ENCODE measurements around the gene KRTAP3-3.
"Not testable (repeated sequence)": the region's sequence is repeated elsewhere in the genome, so short reads cannot be mapped to it uniquely, and the experiment has no call there.

KRTAP3-3 gene

GRCh38 chr17:40993839-40994238 is at the start of gene KRTAP3-3:
Gene KRTAP3-3, minus strand, starts transcription at chr17:40994164. Its CDS starts 67 bp downstream, at chr17:40994097.
- DNase-seq (ENCODE audit: low spot score): no peak

- DNase-seq (ENCODE audit: low spot score): no peak
These were observed 49.0 kb upstream of the KRTAP3-3 start for GRCh38 chr17:41042953-41043352.

DNA sequence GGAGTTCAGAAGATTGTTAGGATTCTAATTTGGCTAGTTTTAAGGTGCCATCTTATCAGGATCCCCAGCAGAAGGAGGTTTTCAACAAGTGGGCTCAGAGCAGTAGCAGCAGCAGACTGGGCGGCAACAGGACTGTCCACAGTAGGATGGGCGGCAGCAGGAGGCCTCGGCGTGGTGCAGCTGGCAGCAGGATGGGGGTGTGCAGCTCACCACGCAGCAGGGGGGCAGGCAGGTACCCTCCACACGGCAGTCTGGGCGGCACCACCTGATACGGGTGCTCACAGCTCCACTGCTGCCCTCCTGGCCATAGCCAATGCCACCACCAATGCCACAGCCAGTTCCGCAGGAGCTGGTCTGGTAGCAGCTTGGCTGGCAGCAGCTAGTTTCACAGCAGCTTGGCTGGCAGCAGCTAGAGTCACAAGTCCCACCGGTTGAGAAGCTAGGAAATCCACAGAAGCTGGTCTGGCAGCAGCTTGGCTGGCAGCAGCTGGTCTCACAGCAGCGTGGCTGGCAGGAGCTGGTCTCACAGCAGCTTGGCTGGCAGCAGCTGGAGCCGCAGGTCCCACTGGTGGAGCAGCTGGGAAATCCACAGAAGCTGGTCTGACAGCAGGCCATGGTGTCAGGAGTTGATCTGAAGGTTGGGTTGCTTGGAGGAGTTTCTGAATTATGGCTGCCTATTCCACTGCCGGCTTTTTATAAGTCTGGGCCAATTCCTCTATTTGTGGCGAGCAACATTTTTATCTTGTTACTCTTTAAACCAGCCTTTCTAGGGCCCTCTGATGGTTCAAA is 47.0 kb upstream of the KRTAP3-3 start, which contains the start of gene KRTAP1-1:
Gene KRTAP1-1, minus strand, starts transcription at position 668 of the 789 bp plus-strand sequence. Its CDS starts 53 bp downstream, at position 615.
- not testable (repeated sequence) for DNase-seq (ENCODE audit: low spot score)

GRCh38 chr17:41037853-41038350 is 43.9 kb upstream of the KRTAP3-3 start:
- no peak for DNase-seq (ENCODE audit: low spot score)

DNA sequence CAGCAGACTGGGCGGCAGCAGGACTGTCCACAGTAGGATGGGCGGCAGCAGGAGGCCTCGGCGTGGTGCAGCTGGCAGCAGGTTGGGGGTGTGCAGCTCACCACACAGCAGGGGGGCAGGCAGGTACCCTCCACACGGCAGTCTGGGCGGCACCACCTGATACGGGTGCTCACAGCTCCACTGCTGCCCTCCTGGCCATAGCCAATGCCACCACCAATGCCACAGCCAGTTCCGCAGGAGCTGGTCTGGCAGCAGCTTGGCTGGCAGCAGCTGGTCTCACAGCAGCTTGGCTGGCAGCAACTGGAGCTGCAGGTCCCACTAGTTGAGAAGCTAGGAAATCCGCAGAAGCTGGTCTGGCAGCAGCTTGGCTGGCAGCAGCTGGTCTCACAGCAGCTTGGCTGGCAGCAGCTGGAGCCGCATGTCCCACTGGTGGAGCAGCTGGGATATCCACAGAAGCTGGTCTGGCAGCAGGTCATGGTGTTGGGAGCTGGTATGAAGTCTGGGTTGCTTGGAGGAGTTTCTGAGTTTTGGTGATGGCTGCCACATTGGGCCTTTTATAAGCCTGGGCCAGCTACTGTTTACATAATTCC is 40.5 kb upstream of the KRTAP3-3 start, which contains the start of gene KRTAP1-3:
Gene KRTAP1-3, minus strand, starts transcription at position 529 of the 590 bp plus-strand sequence. Its CDS starts 53 bp downstream, at position 476.
- DNase-seq (ENCODE audit: low spot score): not testable (repeated sequence)

DNA sequence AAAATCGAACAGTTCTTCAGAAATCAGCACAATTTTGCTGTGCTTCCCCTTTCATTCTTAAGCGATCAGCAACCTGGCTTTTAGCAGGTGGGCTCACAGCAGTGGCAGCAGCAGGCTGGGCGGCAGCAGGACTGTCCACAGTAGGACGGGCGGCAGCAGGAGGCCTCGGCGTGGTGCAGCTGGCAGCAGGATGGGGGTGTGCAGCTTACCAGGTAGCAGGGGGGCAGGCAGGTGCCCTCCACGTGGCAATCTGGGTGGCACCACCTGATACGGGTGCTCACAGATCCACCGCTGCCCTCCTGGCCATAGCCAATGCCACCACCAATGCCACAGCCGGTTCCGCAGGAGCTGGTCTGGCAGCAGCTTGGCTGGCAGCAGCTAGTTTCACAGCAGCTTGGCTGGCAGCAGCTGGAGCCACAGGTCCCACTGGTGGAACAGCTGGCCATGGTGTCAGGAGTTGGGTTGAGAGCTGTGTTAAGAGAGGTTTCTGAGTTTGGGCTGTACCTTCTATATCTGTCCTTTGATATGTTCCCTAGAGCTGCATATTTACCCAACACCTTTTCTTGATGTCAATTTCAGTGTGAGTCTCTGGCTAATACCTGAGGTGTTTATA is 35.8 kb upstream of the KRTAP3-3 start, which contains the start of gene KRTAP1-4:
Gene KRTAP1-4, minus strand, starts transcription at position 563 of the 613 bp plus-strand sequence. Its CDS starts 117 bp downstream, at position 446.
- no peak for DNase-seq (ENCODE audit: low spot score)

DNA sequence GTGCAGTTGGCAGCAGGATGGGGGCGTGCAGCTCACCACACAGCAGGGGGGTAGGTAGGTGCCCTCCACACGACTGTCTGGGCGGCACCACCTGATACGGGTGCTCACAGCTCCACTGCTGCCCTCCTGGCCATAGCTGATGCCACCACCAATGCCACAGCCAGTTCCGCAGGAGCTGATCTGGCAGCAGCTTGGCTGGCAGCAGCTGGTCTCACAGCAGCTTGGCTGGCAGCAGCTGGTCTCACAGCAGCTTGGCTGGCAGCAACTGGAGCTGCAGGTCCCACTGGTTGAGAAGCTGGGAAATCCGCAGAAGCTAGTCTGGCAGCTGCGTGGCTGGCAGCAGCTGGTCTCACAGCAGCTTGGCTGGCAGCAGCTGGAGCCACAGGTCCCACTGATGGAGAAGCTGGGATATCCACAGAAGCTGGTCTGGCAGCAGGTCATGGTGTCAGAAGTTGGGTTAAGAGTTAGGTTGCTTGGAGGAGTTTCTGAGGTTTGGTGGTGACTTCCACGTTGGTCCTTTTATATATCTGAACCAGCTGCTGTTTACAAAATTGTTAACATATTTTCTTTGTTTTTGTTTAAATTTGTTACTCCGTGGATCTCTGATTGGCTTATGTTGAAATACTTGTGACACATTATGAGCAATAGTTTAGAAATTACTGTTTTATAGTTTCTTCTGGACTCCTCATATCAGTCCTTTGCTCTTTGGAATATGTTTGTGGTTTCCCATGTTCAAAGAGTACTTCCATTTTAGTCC is 32.9 kb upstream of the KRTAP3-3 start, which contains the start of gene KRTAP1-5:
Gene KRTAP1-5, minus strand, starts transcription at position 494 of the 757 bp plus-strand sequence. Its CDS starts 53 bp downstream, at position 441.
- no peak for DNase-seq (ENCODE audit: low spot score)

- no peak for DNase-seq (ENCODE audit: low spot score)
These were observed 30.7 kb upstream of the KRTAP3-3 start for GRCh38 chr17:41024697-41025096.

DNA sequence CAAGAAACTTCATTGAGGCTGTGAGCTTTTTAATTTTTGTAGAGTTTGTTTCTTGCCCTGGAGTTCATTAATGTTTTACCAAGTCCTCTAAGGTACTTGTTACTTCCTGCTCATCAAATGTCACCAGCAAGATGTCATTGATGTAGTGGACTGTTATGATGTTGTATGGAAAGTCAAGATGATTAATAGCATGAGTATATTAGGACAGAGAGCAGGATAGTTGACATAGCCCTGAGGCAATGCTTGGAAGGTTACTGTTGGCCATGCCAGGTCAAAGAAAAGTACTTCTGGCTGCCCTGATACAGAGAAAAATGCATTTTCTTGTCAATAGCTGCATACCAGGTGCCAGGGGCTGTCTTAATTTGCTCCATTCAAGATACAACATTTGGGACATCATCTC is 26.4 kb upstream of the KRTAP3-3 start:
- no peak for DNase-seq (ENCODE audit: low spot score)

DNA sequence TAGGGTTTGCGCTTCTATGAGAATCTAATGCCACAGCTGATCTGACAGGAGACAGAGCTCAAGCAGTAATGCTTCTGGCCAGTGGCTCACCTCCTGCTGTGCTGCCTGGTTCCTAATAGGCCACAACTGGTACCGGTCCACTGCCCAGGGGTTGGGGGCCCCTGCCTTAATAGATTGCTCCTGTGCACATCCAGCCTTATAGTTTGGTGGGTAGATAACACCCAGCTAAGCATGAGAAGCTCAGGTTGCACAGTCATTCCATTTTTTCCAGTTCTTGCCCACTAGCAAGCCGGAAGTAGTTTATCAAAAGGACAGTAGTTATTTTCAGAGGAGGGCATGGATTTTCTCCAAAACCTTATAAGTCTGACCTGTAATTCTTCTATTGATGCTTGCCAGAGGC is 25.5 kb upstream of the KRTAP3-3 start:
- no peak for DNase-seq (ENCODE audit: low spot score)

- DNase-seq (ENCODE audit: low spot score): no peak
These were observed 24.6 kb upstream of the KRTAP3-3 start for GRCh38 chr17:41018541-41018940.

GRCh38 chr17:41016578-41017215 is 22.7 kb upstream of the KRTAP3-3 start:
- DNase-seq (ENCODE audit: low spot score): no peak

DNA sequence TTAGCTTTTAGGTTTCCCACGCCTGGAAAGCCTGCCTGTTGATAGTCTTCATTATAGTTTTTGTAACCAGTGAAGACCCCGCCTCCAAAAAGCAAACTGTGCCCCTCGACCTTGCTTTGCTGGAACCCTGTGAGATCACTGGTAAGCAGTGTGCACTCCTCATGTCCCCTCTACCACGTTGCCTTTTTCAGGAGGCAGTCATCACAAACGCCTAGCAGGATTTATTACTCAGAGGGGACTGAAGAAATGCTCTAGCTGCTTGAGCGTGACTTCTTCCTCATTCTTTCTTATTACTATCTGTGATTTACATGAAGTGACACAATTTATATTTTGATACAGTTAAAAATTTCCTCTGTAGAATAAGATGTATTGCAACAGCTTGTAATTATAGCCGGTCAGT is 21.5 kb upstream of the KRTAP3-3 start:
- DNase-seq (ENCODE audit: low spot score): no peak

GRCh38 chr17:41013606-41014005 is 19.6 kb upstream of the KRTAP3-3 start:
- DNase-seq (ENCODE audit: low spot score): no peak

GRCh38 chr17:41013181-41013580 is 19.2 kb upstream of the KRTAP3-3 start:
- DNase-seq (ENCODE audit: low spot score): no peak

DNA sequence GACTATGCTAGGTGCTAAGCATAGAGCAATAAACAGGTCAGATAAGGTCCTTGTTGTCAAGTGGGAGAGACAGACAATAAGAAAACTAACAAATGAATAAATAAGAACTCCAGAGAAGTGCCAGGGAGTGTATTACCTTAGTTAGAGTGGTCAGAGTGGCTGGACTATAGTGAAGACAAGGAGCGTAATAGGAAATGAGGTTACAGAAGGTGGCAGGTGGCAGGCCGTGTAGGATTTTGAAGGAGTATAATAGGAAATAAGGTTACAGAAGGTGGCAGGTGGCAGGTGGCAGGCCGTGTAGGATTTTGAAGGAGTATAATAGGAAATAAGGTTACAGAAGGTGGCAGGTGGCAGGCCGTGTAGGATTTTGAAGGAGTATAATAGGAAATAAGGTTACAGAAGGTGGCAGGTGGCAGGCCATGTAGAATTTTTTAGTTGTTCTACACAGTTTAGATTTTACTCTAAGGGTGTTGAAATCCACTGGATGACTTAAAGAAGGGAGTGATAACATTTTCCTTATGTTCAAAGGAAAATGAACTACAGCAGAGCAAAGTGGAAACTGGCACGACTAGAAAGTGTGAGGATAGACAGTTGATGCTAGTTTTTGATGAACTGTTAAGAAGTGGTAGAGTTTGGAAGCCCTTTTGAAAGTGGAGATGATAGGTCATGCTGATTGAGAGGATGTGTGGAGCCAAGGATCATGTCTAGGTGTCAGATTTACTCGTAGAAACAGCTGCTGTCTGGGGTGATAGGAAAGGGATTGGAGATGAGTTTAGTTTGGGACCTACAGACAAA is 18.6 kb upstream of the KRTAP3-3 start:
- no peak for DNase-seq (ENCODE audit: low spot score)

- no peak for DNase-seq (ENCODE audit: low spot score)
These were observed 16.5 kb upstream of the KRTAP3-3 start for GRCh38 chr17:41010441-41010840.

- no peak for DNase-seq (ENCODE audit: low spot score)
These were observed 16.0 kb upstream of the KRTAP3-3 start for GRCh38 chr17:41009936-41010335.

GRCh38 chr17:41009301-41009760 is 15.4 kb upstream of the KRTAP3-3 start:
- DNase-seq (ENCODE audit: low spot score): no peak

GRCh38 chr17:41008811-41009210 is 14.8 kb upstream of the KRTAP3-3 start, which contains the start of gene KRTAP3-1:
Gene KRTAP3-1, minus strand, starts transcription at chr17:41009128. Its CDS starts 54 bp downstream, at chr17:41009074.
- no peak for DNase-seq (ENCODE audit: low spot score)

Data from D341Med (cell line).